ENCODE measurements around the gene SDF2.
"Not testable (repeated sequence)": the region's sequence is repeated elsewhere in the genome, so short reads cannot be mapped to it uniquely, and the experiment has no call there.

The SDF2 gene

GRCh38 chr17:28662527-28662829 lies 772 bp upstream of the SDF2 start:
- Histone ChIP-seq H3K79me2 (ENCODE audit: low read length) (peaks cover 81% of the 10 kb centered on the region), H4K20me1 (ENCODE audit: insufficient read depth, low read length) (peaks cover 7% of the 10 kb centered on the region; the same call in 1 of the 2 replicates), H2AFZ (ENCODE audit: low read depth, low read length) (peak overlapping the region; percentile 96; the same call in 1 of the 2 replicates), H3K36me3 (replicated peaks; ENCODE audit: low read depth, low read length) (peaks cover 23% of the 10 kb centered on the region), H3K4me3 (ENCODE audit: low read length) (peak overlapping the region; percentile 90), H3K9ac (ENCODE audit: low read length) (peak overlapping the region; percentile 91), H3K4me2 (ENCODE audit: low read length) (peak overlapping the region; percentile 93), H3K27ac (ENCODE audit: low read length) (peak overlapping the region; percentile 93), H3K9me3 (ENCODE audit: insufficient read depth, low read length) (no peaks in the 10 kb centered on the region), H3K4me1 (ENCODE audit: low read length) (peaks cover 18% of the 10 kb centered on the region), H3K27me3 (ENCODE audit: low read depth, low read length) (no peaks in the 10 kb centered on the region)
- TF ChIP-seq EZH2phosphoT487 (IDR thresholded peaks at IDR 0.05; ENCODE audit: low read depth) (no peak), CTCF (IDR thresholded peaks at IDR 0.05; ENCODE audit: low read depth, low read length) (no peak)

- not testable (repeated sequence) for H3K4me3 ChIP-seq (ENCODE audit: low read length); H3K9ac ChIP-seq (ENCODE audit: low read length); H2AFZ ChIP-seq (ENCODE audit: low read depth, low read length); H3K4me2 ChIP-seq (ENCODE audit: low read length); H3K27ac ChIP-seq (ENCODE audit: low read length); H3K27me3 ChIP-seq (ENCODE audit: low read depth, low read length); H4K20me1 ChIP-seq (ENCODE audit: insufficient read depth, low read length); H3K9me3 ChIP-seq (ENCODE audit: insufficient read depth, low read length)
- Histone ChIP-seq H3K36me3 (replicated peaks; ENCODE audit: low read depth, low read length) (peaks cover 26% of the 10 kb centered on the region), H3K79me2 (ENCODE audit: low read length) (peaks cover 69% of the 10 kb centered on the region), H3K4me1 (ENCODE audit: low read length) (peaks cover 18% of the 10 kb centered on the region)
Measured at GRCh38 chr17:28659497-28659881, 2.2 kb downstream of the SDF2 start.

- not testable (repeated sequence) for H3K4me3 ChIP-seq (ENCODE audit: low read length); H4K20me1 ChIP-seq (ENCODE audit: insufficient read depth, low read length); H3K4me2 ChIP-seq (ENCODE audit: low read length); H3K27me3 ChIP-seq (ENCODE audit: low read depth, low read length); H3K9ac ChIP-seq (ENCODE audit: low read length); H3K27ac ChIP-seq (ENCODE audit: low read length); H3K9me3 ChIP-seq (ENCODE audit: insufficient read depth, low read length); H2AFZ ChIP-seq (ENCODE audit: low read depth, low read length)
- Histone ChIP-seq H3K36me3 (replicated peaks; ENCODE audit: low read depth, low read length) (peaks cover 25% of the 10 kb centered on the region), H3K79me2 (ENCODE audit: low read length) (peaks cover 63% of the 10 kb centered on the region), H3K4me1 (ENCODE audit: low read length) (peaks cover 18% of the 10 kb centered on the region)
Measured at GRCh38 chr17:28658766-28659496, 2.8 kb downstream of the SDF2 start.

GRCh38 chr17:28658342-28658741 lies 3.4 kb downstream of the SDF2 start:
- not testable (repeated sequence) for H4K20me1 ChIP-seq (ENCODE audit: insufficient read depth, low read length); H3K4me3 ChIP-seq (ENCODE audit: low read length); H3K9me3 ChIP-seq (ENCODE audit: insufficient read depth, low read length); H3K9ac ChIP-seq (ENCODE audit: low read length); H3K27me3 ChIP-seq (ENCODE audit: low read depth, low read length); H3K27ac ChIP-seq (ENCODE audit: low read length); H3K4me2 ChIP-seq (ENCODE audit: low read length); H2AFZ ChIP-seq (ENCODE audit: low read depth, low read length)
- H3K4me1 ChIP-seq (ENCODE audit: low read length) = peaks cover 15% of the 10 kb centered on the region
- peaks cover 57% of the 10 kb centered on the region for H3K79me2 ChIP-seq (ENCODE audit: low read length)
- H3K36me3 ChIP-seq (replicated peaks; ENCODE audit: low read depth, low read length) = peaks cover 23% of the 10 kb centered on the region

- H3K4me2 ChIP-seq (ENCODE audit: low read length) = no peak overlapping the region
- no peak overlapping the region for H3K27ac ChIP-seq (ENCODE audit: low read length)
- H3K79me2 ChIP-seq (ENCODE audit: low read length) = peaks cover 56% of the 10 kb centered on the region
- no peak overlapping the region for H3K9ac ChIP-seq (ENCODE audit: low read length)
- no peaks in the 10 kb centered on the region for H3K9me3 ChIP-seq (ENCODE audit: insufficient read depth, low read length)
- H3K4me1 ChIP-seq (ENCODE audit: low read length) = peaks cover 9% of the 10 kb centered on the region
- peaks cover 23% of the 10 kb centered on the region for H3K36me3 ChIP-seq (replicated peaks; ENCODE audit: low read depth, low read length)
- H3K27me3 ChIP-seq (ENCODE audit: low read depth, low read length) = no peaks in the 10 kb centered on the region
- no peak overlapping the region for H2AFZ ChIP-seq (ENCODE audit: low read depth, low read length)
- no peak for TF ChIP-seq CTCF (IDR thresholded peaks at IDR 0.05; ENCODE audit: low read depth, low read length)
- TF ChIP-seq EZH2phosphoT487 (IDR thresholded peaks at IDR 0.05; ENCODE audit: low read depth) = no peak
- no peaks in the 10 kb centered on the region; the same call in 1 of the 2 replicates for H4K20me1 ChIP-seq (ENCODE audit: insufficient read depth, low read length)
- no peak overlapping the region for H3K4me3 ChIP-seq (ENCODE audit: low read length)
Measured at GRCh38 chr17:28657756-28658155, 4.0 kb downstream of the SDF2 start.
